Glomerular visceral epithelial cell (primary cell): ENCODE data around the gene RNF151.
A peak's percentile ranks its signal among the peaks of the same experiment; 100 is the strongest.

Experiments
- DNase-seq: peaks from one replicate; pipeline ENCODE4 v3.0.0-alpha.2; 2016; ENCODE audit errors: extremely low spot score

Gene RNF151

GRCh38 chr16:1976951-1977874, 10.6 kb downstream of the RNF151 start:
- no peak for DNase-seq

DNA sequence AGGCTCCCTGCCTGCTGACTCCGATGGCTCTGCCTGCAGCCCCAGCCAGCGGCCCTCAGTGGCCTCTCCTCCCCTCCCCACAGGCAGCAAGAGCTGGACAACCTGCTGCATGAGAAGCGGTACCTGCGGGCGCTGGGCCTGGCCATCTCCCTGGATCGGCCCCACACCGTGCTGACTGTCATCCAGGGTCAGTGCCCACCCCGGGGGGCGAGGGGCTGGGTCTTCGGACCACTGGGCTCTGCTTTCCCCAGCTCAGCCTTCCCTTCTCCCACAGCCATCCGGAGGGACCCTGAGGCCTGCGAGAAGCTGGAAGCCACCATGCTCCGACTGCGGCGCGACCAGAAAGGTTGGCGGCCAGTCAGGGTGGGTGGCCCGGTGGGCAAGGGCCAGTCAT, 11.2 kb downstream of the RNF151 start:
- DNase-seq: no peak

GRCh38 chr16:1978476-1979120, 11.9 kb downstream of the RNF151 start:
- no peak for DNase-seq

- DNase-seq: no peak
These were observed 12.8 kb downstream of the RNF151 start for GRCh38 chr16:1979271-1980029.

DNA sequence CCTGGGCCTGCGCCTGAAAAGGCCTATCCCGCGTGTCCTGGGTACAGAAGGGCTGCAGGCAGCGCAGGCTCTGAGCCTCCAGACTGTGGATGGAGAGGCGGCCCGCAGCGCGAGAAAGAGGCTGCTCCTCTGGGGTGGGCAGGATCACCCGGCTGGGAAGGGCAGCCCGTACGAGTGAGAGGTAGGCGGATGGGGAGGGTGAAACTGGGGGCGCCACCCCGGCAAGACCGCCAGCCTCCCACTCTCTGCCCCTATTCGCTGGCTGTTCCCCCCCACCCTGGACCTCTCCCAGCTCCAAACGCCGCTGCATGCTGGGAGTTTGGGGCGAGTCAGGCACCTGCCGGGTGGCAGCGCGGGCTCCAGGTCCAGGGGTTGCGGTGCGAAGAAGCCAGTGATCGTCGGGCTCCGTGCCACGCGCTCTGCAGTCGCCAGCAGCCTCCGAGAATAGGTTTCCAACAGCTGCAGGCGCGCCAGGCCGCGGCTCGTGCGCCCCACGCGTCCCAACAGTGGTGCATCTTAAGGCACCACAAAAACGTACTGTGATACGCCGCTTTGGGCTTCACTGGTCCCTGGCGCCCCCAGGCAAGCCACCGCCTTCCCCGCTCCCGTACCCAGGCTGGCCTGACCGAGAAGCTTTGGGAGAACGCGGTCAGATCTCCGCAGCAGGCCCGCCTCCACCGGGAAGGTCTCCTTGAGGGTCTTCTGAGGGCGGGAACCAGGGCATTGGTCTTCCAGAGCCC, 13.5 kb downstream of the RNF151 start:
- DNase-seq: no peak

DNA sequence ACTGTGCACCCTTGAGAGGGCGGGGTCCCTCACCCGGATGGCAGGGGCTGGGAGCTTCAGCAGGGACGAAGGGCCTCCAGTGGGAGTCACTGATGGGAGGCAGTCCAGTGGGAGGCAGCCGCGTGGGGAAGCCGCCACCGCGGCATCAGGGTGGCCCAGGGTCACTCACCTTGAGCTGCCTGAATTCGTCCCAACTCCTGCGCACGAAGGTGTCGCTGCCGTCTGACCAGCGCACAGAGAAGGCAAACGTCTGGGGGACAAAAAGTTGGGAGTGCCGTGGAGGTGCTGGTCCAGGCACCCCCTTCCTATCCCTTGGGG, 14.1 kb downstream of the RNF151 start:
- DNase-seq: no peak

- no peak for DNase-seq
These were observed 14.8 kb downstream of the RNF151 start, which contains the start of gene NOXO1 for GRCh38 chr16:1981398-1981836. Gene NOXO1 (minus strand): TSS chr16:1981469. CDS start chr16:1981179, 290 bp downstream.

- DNase-seq: no peak
These were observed 15.4 kb downstream of the RNF151 start for GRCh38 chr16:1982013-1982433.

- DNase-seq: no peak
These were observed 16.4 kb downstream of the RNF151 start for GRCh38 chr16:1982991-1983543.

DNA sequence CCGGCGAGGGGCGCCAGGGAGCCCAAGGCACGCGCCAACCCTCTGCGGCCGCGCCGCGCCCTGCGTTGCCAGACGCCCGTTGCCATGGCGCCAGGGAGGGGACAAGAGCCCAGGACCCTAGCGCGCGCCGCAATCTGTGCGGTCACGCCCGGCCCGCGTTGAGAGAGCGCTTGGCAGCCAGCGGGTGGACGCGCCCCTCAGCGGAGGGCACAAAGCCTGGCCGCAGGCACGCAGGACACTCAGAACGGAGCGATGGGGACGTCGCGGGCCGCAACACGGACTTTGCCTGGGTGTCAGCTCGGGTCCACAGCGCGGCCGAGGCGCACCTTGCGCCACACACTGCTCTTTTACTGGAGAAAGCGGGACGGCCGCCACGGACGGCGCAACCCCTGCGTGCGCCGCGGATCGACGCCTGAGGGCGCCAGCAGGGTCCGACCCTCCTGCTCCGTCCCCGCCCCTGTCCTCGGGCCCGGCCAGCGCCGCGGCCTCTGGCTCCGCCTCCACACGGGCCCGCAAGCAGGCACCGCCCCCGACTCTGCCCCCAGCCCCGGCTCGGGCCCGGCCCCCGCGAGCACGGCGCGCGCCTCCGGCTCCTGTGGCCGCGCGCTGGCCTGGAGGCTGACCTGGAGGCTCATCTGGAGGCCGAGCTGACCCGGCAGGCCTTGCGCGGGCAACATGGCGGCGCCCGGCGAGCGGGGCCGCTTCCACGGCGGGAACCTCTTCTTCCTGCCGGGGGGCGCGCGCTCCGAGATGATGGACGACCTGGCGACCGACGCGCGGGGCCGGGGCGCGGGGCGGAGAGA, 17.1 kb downstream of the RNF151 start, which contains the start of gene GFER:
TSS of gene GFER (plus strand) at position 650 of the 803 bp plus-strand sequence. CDS start at position 676, 26 bp downstream.
- DNase-seq: peak; percentile 93

GRCh38 chr16:1984347-1985225, 17.9 kb downstream of the RNF151 start:
- DNase-seq: peak; percentile 38

DNA sequence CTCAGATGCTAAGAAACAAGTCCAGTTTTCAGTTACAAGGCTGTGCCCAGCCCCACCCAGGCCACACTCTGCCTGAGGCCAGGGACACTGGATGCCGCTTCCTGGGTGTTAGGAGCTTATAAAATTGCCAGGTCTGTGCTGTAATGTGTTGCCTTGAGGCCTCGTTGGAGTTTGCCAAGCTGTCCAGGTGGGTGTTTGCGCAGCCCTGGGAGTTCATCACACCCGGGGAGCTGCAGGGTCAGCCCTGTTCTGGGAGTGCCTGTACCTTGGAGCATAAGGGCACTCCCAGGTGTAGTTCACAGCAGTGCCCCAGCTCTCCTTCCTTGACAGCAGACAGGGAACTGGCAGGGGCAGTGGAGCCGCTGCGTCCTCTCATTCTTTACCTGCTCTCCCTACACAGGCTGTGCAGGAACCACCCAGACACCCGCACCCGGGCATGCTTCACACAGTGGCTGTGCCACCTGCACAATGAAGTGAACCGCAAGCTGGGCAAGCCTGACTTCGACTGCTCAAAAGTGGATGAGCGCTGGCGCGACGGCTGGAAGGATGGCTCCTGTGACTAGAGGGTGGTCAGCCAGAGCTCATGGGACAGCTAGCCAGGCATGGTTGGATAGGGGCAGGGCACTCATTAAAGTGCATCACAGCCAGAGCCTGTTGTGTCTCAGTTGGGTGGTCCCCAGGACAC, 19.0 kb downstream of the RNF151 start:
- DNase-seq: no peak

GRCh38 chr16:1987198-1987597, 20.5 kb downstream of the RNF151 start:
- no peak for DNase-seq

- DNase-seq: no peak
These were observed 22.8 kb downstream of the RNF151 start, which contains the start of gene SYNGR3 for GRCh38 chr16:1989209-1990100. Gene SYNGR3 (plus strand): TSS chr16:1989970. CDS start chr16:1990103, 133 bp downstream.

DNA sequence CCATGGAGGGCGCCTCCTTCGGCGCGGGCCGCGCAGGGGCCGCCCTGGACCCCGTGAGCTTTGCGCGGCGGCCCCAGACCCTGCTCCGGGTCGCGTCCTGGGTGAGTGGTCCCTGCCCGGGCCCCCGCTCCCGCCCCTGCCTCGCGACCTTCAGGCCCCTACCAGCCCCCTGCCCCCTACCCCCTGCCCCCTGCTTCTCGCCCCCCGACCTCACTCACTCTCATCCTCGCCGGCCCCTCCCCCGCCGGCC, 23.4 kb downstream of the RNF151 start:
- DNase-seq: no peak

- DNase-seq: no peak
These were observed 23.9 kb downstream of the RNF151 start for GRCh38 chr16:1990351-1991134.

DNA sequence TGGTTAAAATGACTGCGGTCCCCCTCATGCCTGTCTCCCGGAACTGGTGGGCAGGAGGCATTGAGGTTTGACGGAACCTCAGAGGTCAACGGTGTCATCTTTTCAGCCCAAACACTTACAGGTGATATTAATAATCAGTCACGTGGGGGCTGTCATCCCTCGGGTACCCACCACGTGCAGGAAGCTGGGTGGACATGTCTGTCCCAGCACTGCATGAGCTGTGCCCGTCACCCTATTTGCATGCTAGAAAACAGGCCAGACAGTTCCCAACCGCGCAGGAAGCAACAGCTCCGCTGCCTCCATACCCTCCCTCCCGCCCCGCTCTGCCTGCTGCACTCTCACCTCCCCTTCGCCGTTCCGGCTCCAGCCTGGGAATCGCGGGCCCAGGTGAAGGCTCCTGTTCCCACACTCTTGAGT, 24.5 kb downstream of the RNF151 start:
- no peak for DNase-seq
